Stimulated activated CD8-positive, alpha-beta memory T cell treated with anti-CD3 and anti-CD28 coated beads, Interleukin-7, amount 100 ng/mL, for 24 hours (primary cell): ENCODE measurements around the gene DYNC2I2.
"Not testable (repeated sequence)": the region's sequence is repeated elsewhere in the genome, so short reads cannot be mapped to it uniquely, and the experiment has no call there.

Source experiments
- DNase-seq: peaks from one replicate; pipeline ENCODE4 v3.0.0-alpha.2; 2020; ENCODE audit warnings: low read depth

DYNC2I2 gene

GRCh38 chr9:128614728-128615127 is 41.9 kb downstream of the DYNC2I2 start:
- DNase-seq, result no peak

- DNase-seq, result no peak
Observed at GRCh38 chr9:128611600-128612394, 44.9 kb downstream of the DYNC2I2 start.

GRCh38 chr9:128610897-128611296 is 45.8 kb downstream of the DYNC2I2 start:
- no peak for DNase-seq

GRCh38 chr9:128607642-128608350 is 48.9 kb downstream of the DYNC2I2 start:
- no peak for DNase-seq

- DNase-seq, result no peak
Observed at GRCh38 chr9:128603697-128604096, 53.0 kb downstream of the DYNC2I2 start.

- no peak for DNase-seq
Observed at GRCh38 chr9:128600099-128600498, 56.5 kb downstream of the DYNC2I2 start.

- no peak for DNase-seq
Observed at GRCh38 chr9:128595471-128595870, 61.2 kb downstream of the DYNC2I2 start.

GRCh38 chr9:128593856-128594255 is 62.8 kb downstream of the DYNC2I2 start:
- DNase-seq, result no peak

- DNase-seq, result no peak
Observed at GRCh38 chr9:128593039-128593438, 63.6 kb downstream of the DYNC2I2 start.

- no peak for DNase-seq
Observed at GRCh38 chr9:128588581-128589233, 67.9 kb downstream of the DYNC2I2 start.

- DNase-seq, result no peak
Observed at GRCh38 chr9:128587453-128587852, 69.2 kb downstream of the DYNC2I2 start.

GRCh38 chr9:128586934-128587333 is 69.7 kb downstream of the DYNC2I2 start:
- not testable (repeated sequence) for DNase-seq

GRCh38 chr9:128585155-128585554 is 71.5 kb downstream of the DYNC2I2 start:
- not testable (repeated sequence) for DNase-seq
